Measurements from ENCODE around the gene FAAP20.

The FAAP20 gene

GRCh38 chr1:2194319-2194897 is at the start of gene FAAP20:
FAAP20 (minus strand) TSS chr1:2194772; CDS start chr1:2194749, 23 bp downstream.
- peak; percentile 73 for DNase-seq

GRCh38 chr1:2242814-2243725 is 48.5 kb upstream of the FAAP20 start:
- DNase-seq = no peak

GRCh38 chr1:2241820-2242219 is 47.2 kb upstream of the FAAP20 start:
- no peak for DNase-seq

GRCh38 chr1:2240270-2241156 is 45.9 kb upstream of the FAAP20 start:
- DNase-seq = no peak

- DNase-seq = no peak
These were observed 44.9 kb upstream of the FAAP20 start for GRCh38 chr1:2239384-2239985.

- no peak for DNase-seq
These were observed 44.4 kb upstream of the FAAP20 start for GRCh38 chr1:2239013-2239370.

- DNase-seq = no peak
These were observed 43.9 kb upstream of the FAAP20 start for GRCh38 chr1:2238361-2239012.

GRCh38 chr1:2237773-2238172 is 43.2 kb upstream of the FAAP20 start:
- DNase-seq = no peak

- DNase-seq = no peak
These were observed 42.4 kb upstream of the FAAP20 start for GRCh38 chr1:2236695-2237677.

- DNase-seq = no peak
These were observed 40.9 kb upstream of the FAAP20 start for GRCh38 chr1:2235300-2235998.

- no peak for DNase-seq
These were observed 40.2 kb upstream of the FAAP20 start for GRCh38 chr1:2234762-2235113.

- DNase-seq = no peak
These were observed 39.6 kb upstream of the FAAP20 start for GRCh38 chr1:2233997-2234761.

GRCh38 chr1:2233468-2233867 is 38.9 kb upstream of the FAAP20 start:
- no peak for DNase-seq

- DNase-seq = no peak
These were observed 38.4 kb upstream of the FAAP20 start for GRCh38 chr1:2232916-2233438.

GRCh38 chr1:2232255-2232915 is 37.8 kb upstream of the FAAP20 start:
- no peak for DNase-seq

- no peak for DNase-seq
These were observed 37.1 kb upstream of the FAAP20 start for GRCh38 chr1:2231532-2232254.

GRCh38 chr1:2230781-2231531 is 36.4 kb upstream of the FAAP20 start:
- no peak for DNase-seq

Measured in NCI-H345 (cell line).